ENCODE data around the gene EPN2.

DNA sequence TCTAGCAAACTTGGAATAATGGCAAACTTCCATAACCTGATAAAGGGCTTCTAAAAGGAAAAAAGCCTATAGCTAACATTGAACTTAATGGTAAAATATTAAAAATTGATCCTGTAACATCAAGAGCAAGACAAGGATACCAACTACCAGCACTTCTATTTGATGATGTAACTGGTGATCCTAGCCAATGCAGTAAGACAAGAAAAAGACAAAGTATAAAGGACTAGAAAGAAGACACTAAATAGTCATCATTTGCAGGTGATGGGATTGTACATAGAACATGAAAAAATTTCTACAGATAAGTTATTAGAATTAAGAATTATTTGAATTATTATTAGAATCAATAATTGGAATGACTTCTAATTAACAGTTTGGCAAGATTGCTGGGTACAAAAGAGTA is 88.4 kb downstream of the EPN2 start:
- no peak for TF ChIP-seq POLR2A (IDR thresholded peaks at IDR 0.05)
- TF ChIP-seq, protein P1, sequence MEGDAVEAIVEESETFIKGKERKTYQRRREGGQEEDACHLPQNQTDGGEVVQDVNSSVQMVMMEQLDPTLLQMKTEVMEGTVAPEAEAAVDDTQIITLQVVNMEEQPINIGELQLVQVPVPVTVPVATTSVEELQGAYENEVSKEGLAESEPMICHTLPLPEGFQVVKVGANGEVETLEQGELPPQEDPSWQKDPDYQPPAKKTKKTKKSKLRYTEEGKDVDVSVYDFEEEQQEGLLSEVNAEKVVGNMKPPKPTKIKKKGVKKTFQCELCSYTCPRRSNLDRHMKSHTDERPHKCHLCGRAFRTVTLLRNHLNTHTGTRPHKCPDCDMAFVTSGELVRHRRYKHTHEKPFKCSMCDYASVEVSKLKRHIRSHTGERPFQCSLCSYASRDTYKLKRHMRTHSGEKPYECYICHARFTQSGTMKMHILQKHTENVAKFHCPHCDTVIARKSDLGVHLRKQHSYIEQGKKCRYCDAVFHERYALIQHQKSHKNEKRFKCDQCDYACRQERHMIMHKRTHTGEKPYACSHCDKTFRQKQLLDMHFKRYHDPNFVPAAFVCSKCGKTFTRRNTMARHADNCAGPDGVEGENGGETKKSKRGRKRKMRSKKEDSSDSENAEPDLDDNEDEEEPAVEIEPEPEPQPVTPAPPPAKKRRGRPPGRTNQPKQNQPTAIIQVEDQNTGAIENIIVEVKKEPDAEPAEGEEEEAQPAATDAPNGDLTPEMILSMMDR (IDR thresholded peaks at IDR 0.05 in 4 of 5, conservative IDR thresholded peaks at IDR 0.05 in 1 of 5), result no peak
